Measurements from ENCODE around the gene P2RX2. TPM values are rescaled to one million over a fixed set of nuclear protein-coding genes. Genes with fewer than 3 reads are reported as not detected.

The P2RX2 gene
- polyA plus RNA-seq, 2 of the 4 experiments (the other 2 are of a cell fraction) = not detected

DNA sequence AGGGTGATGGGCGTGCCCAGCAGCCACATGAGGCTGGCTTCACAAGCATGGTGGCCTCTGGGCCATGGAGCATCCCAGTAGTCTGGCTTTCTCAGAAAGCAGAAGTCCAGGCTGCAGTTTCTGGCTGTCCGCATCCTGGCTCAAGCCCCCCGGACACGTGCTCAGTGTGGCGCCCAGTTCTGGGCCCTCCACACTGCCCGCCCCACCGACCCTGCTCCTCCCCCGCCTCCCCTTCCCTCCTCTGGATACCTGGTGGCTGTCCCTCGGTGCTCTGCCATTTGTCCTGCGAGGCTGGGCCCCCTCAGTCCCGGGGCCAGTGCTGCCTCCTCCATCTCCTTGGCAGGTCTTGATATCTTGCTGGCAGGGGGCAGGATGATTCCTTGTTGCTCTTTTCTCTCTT lies 39.8 kb upstream of the P2RX2 start:
- WGBS (ENCODE audit: missing lambda C conversion rate) = 75% methylated on average over 8 of the region's 11 CpGs
- CTCF ChIA-PET = no interaction called here

DNA sequence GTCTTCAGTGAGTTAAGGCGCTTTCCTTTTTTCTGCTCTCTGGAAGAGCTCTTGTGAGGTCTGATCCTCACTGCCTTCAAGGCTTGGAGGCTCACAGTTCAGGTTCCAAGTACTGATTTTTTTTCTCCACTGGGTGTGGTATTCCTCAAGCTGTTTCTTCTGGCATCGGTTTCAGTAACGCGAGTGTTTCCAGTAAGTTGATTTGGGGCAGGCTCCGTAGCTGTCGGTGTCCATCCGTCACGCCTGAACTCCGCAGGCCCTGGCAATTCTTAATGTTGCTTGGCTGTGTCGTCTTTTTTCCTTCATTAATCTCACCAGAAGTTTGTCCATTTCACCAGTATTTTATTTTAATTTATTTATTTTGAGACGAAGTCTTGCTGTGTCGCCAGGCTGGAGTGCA lies 38.8 kb upstream of the P2RX2 start:
- POLR2A ChIA-PET = no interaction called here
- CTCF ChIA-PET = interaction anchor here (0.7 to 2.6 kb wide), 2 partner anchors 19 to 35 kb away, joined by 4 to 9 read pairs; no protein-coding TSS in a partner anchor
- no peak for ATAC-seq
- Histone ChIP-seq H3K27ac (no peak overlapping the region), H3K4me2 (no peak overlapping the region), H3K4me3 (no peak overlapping the region), H3K9me3 (no peaks in the 10 kb centered on the region), H3K4me1 (no peaks in the 10 kb centered on the region)
- no peak for DNase-seq (ENCODE audit: low read depth in 1 of 2, low spot score in 1 of 2)
- no peak for FAIRE-seq
- WGBS (ENCODE audit: missing lambda C conversion rate) = 90% methylated on average over 12 of the region's 12 CpGs
- TF ChIP-seq, protein P1, sequence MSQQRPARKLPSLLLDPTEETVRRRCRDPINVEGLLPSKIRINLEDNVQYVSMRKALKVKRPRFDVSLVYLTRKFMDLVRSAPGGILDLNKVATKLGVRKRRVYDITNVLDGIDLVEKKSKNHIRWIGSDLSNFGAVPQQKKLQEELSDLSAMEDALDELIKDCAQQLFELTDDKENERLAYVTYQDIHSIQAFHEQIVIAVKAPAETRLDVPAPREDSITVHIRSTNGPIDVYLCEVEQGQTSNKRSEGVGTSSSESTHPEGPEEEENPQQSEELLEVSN (IDR thresholded peaks at IDR 0.05; ENCODE audit: borderline replicate concordance, low read depth) = no peak
- TF ChIP-seq CEBPB (IDR thresholded peaks at IDR 0.05) (no peak), KDM5A (IDR thresholded peaks at IDR 0.05) (no peak), PHF8 (IDR thresholded peaks at IDR 0.05; ENCODE audit: borderline replicate concordance, low read depth) (no peak), MAZ (IDR thresholded peaks at IDR 0.05; ENCODE audit: borderline replicate concordance, low read depth, low read length) (no peak), TFCP2L1 (CRISPR knock-in tag; IDR thresholded peaks at IDR 0.05) (no peak), FOSB (CRISPR knock-in tag; IDR thresholded peaks at IDR 0.05) (no peak), EP300 (IDR thresholded peaks at IDR 0.05) (no peak), GATA3 (IDR thresholded peaks at IDR 0.05; ENCODE audit: borderline replicate concordance) (no peak)
- TF ChIP-seq, protein P2, sequence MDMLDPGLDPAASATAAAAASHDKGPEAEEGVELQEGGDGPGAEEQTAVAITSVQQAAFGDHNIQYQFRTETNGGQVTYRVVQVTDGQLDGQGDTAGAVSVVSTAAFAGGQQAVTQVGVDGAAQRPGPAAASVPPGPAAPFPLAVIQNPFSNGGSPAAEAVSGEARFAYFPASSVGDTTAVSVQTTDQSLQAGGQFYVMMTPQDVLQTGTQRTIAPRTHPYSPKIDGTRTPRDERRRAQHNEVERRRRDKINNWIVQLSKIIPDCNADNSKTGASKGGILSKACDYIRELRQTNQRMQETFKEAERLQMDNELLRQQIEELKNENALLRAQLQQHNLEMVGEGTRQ (IDR thresholded peaks at IDR 0.05) = no peak
- TF ChIP-seq, protein P3, sequence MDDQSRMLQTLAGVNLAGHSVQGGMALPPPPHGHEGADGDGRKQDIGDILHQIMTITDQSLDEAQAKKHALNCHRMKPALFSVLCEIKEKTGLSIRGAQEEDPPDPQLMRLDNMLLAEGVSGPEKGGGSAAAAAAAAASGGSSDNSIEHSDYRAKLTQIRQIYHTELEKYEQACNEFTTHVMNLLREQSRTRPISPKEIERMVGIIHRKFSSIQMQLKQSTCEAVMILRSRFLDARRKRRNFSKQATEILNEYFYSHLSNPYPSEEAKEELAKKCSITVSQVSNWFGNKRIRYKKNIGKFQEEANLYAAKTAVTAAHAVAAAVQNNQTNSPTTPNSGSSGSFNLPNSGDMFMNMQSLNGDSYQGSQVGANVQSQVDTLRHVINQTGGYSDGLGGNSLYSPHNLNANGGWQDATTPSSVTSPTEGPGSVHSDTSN (IDR thresholded peaks at IDR 0.05) = no peak
- TF ChIP-seq, protein P4, sequence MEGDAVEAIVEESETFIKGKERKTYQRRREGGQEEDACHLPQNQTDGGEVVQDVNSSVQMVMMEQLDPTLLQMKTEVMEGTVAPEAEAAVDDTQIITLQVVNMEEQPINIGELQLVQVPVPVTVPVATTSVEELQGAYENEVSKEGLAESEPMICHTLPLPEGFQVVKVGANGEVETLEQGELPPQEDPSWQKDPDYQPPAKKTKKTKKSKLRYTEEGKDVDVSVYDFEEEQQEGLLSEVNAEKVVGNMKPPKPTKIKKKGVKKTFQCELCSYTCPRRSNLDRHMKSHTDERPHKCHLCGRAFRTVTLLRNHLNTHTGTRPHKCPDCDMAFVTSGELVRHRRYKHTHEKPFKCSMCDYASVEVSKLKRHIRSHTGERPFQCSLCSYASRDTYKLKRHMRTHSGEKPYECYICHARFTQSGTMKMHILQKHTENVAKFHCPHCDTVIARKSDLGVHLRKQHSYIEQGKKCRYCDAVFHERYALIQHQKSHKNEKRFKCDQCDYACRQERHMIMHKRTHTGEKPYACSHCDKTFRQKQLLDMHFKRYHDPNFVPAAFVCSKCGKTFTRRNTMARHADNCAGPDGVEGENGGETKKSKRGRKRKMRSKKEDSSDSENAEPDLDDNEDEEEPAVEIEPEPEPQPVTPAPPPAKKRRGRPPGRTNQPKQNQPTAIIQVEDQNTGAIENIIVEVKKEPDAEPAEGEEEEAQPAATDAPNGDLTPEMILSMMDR (IDR thresholded peaks at IDR 0.05) = no peak

More for the DNA sequence above, 39.8 kb upstream of the P2RX2 start:
- H3K9me3 ChIP-seq = no peaks in the 10 kb centered on the region
- H3K4me3 ChIP-seq = no peak overlapping the region
- DNase-seq (ENCODE audit: low read depth in 1 of 2, low spot score in 1 of 2) (no peak), FAIRE-seq (no peak), ATAC-seq (no peak)
- no peak overlapping the region for H3K4me2 ChIP-seq
- H3K4me1 ChIP-seq = no peaks in the 10 kb centered on the region
- POLR2A ChIA-PET = no interaction called here
- TF ChIP-seq MAZ (IDR thresholded peaks at IDR 0.05; ENCODE audit: borderline replicate concordance, low read depth, low read length) (no peak), HOXB5 (CRISPR knock-in tag; IDR thresholded peaks at IDR 0.05) (no peak), BHLHE40 (IDR thresholded peaks at IDR 0.05; ENCODE audit: low read depth, low read length) (no peak), CBX2 (IDR thresholded peaks at IDR 0.05; ENCODE audit: borderline replicate concordance, low read depth) (no peak), HOXA7 (CRISPR knock-in tag; IDR thresholded peaks at IDR 0.05) (no peak), ZFP36 (IDR thresholded peaks at IDR 0.05; ENCODE audit: borderline replicate concordance, partially characterized antibody) (no peak), EHF (CRISPR knock-in tag; IDR thresholded peaks at IDR 0.05) (no peak), RNF2 (IDR thresholded peaks at IDR 0.05; ENCODE audit: borderline replicate concordance, low read depth) (no peak), EHMT2 (IDR thresholded peaks at IDR 0.05; ENCODE audit: low read depth) (no peak), ZC3H11A (IDR thresholded peaks at IDR 0.05) (no peak), EP300 (IDR thresholded peaks at IDR 0.05) (no peak), CBX8 (IDR thresholded peaks at IDR 0.05) (no peak), SMC3 (IDR thresholded peaks at IDR 0.05) (no peak), FOSB (CRISPR knock-in tag; IDR thresholded peaks at IDR 0.05) (no peak), ESRRA (IDR thresholded peaks at IDR 0.05; ENCODE audit: borderline replicate concordance, low read length) (no peak), KDM1A (IDR thresholded peaks at IDR 0.05; ENCODE audit: low read depth) (no peak)
- TF ChIP-seq, protein P5, sequence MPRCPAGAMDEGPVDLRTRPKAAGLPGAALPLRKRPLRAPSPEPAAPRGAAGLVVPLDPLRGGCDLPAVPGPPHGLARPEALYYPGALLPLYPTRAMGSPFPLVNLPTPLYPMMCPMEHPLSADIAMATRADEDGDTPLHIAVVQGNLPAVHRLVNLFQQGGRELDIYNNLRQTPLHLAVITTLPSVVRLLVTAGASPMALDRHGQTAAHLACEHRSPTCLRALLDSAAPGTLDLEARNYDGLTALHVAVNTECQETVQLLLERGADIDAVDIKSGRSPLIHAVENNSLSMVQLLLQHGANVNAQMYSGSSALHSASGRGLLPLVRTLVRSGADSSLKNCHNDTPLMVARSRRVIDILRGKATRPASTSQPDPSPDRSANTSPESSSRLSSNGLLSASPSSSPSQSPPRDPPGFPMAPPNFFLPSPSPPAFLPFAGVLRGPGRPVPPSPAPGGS (IDR thresholded peaks at IDR 0.05) = no peak
- TF ChIP-seq, protein P6, sequence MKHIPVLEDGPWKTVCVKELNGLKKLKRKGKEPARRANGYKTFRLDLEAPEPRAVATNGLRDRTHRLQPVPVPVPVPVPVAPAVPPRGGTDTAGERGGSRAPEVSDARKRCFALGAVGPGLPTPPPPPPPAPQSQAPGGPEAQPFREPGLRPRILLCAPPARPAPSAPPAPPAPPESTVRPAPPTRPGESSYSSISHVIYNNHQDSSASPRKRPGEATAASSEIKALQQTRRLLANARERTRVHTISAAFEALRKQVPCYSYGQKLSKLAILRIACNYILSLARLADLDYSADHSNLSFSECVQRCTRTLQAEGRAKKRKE (CRISPR knock-in tag; IDR thresholded peaks at IDR 0.05; ENCODE audit: low read depth) = no peak
- TF ChIP-seq, protein P7, sequence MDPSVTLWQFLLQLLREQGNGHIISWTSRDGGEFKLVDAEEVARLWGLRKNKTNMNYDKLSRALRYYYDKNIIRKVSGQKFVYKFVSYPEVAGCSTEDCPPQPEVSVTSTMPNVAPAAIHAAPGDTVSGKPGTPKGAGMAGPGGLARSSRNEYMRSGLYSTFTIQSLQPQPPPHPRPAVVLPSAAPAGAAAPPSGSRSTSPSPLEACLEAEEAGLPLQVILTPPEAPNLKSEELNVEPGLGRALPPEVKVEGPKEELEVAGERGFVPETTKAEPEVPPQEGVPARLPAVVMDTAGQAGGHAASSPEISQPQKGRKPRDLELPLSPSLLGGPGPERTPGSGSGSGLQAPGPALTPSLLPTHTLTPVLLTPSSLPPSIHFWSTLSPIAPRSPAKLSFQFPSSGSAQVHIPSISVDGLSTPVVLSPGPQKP (IDR thresholded peaks at IDR 0.05; ENCODE audit: low read depth, low read length) = no peak
- TF ChIP-seq, protein P3 (IDR thresholded peaks at IDR 0.05) = no peak
- H3K27ac ChIP-seq = no peak overlapping the region

Data from A549 (cell line).